Suprapubic skin (tissue), 4 donors: Measurements from ENCODE around the gene CABP2. TPM values are rescaled to one million over a fixed set of nuclear protein-coding genes. Genes with fewer than 3 reads are reported as not detected.

Experiments used
- DNase-seq, 2 donors: peaks; one replicate each; pipeline ENCODE4 v3.0.0-alpha.2; 2019; ENCODE audit warnings: low spot score in 2 of 2
- H3K27ac ChIP-seq: fragments of 200-600 bp; sonication (generic); one replicate; pipeline ENCODE4 v1.5.1; 2019
- H3K27me3 ChIP-seq: fragments of 200-600 bp; sonication (generic); one replicate; pipeline ENCODE4 v1.5.1; 2019
- H3K36me3 ChIP-seq: fragments of 200-600 bp; sonication (generic); one replicate; pipeline ENCODE4 v1.5.1; 2019
- H3K4me1 ChIP-seq: fragments of 200-600 bp; sonication (generic); one replicate; pipeline ENCODE4 v1.5.1; 2019
- H3K4me3 ChIP-seq: fragments of 200-600 bp; sonication (generic); one replicate; pipeline ENCODE4 v1.5.1; 2019; ENCODE audit warnings: mild to moderate bottlenecking
- H3K9me3 ChIP-seq: fragments of 200-600 bp; sonication (generic); one replicate; pipeline ENCODE4 v1.5.1; 2019
- CTCF ChIP-seq, 2 donors: fragments of 200-600 bp in 1 of 2; fragments of 450-650 bp in 1 of 2; sonication (generic) in 1 of 2; IDR thresholded peaks; one replicate each; pipeline ENCODE4 v1.5.1; 2016 to 2019; ENCODE audit warnings: antibody characterized with exemption in 2 of 2, mild to moderate bottlenecking in 1 of 2, moderate library complexity in 1 of 2
- EP300 ChIP-seq: sonication (generic); formaldehyde crosslinking; IDR thresholded peaks from one replicate; pipeline ENCODE4 v1.6.1; 2017; ENCODE audit warnings: antibody characterized with exemption
- POLR2A ChIP-seq, 2 donors: fragments of 450-650 bp; IDR thresholded peaks; one replicate each; pipeline ENCODE4 v1.6.1; 2017; ENCODE audit warnings: antibody characterized with exemption in 2 of 2, mild to moderate bottlenecking in 2 of 2, moderate library complexity in 2 of 2
- POLR2AphosphoS5 ChIP-seq, 3 donors: sonication (generic); formaldehyde crosslinking; IDR thresholded peaks; one replicate each; pipeline ENCODE4 v1.6.1; 2017; ENCODE audit warnings: antibody characterized with exemption in 3 of 3
- WGBS: methylation state at CpG from one replicate; pipeline ENCODE4 v1.1.5; 2018; 5-methylcytosine and 5-hydroxymethylcytosine counted together
- total RNA-seq, 4 donors: library from RNA; depleted of rRNA; stranded (reverse); fragments of >200 nt; gene quantifications; one replicate each; pipeline ENCODE4 v1.1.0, GENCODE V29; 2016

CABP2 gene
- total RNA-seq, 4 donors from 2014 or later: not detected

DNA sequence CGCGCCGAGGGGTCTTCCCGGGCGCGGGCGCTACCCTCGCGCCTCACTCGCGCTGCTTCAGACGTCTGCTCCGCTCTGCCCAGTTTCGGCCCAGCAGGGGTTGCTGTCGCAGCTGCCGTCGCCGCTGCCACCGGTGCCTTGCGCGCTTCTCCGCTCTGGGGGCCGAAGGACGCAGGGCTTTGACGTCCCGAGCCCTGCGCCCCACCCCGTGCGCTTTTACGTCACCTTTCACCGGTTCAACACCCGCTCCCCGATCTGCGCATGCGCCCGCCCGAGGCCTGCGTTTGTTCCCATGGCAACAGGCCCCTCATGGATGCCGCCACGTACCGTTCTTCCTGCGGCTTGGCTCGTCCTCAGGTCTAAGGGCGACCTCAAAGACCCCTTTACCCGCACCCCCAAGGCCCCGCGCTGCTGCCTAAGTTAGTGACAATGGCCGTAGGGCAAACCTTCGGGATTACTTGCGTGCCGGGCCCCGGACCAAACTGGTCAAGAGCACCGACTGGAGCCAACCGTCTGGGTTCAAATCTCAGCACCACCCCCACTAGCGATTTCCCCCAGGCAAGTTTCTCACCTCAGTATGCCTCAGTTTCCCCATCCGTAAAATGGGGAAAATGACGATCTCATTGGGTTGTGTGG is 14.6 kb downstream of the CABP2 start:
- TF ChIP-seq CTCF (IDR thresholded peaks at IDR 0.05) (no peak), EP300 (no peak), POLR2AphosphoS5 (IDR thresholded peaks at IDR 0.05) (peak in 2 of 3 donors; percentile 54 to 62), POLR2A (IDR thresholded peaks at IDR 0.05) (peak in 1 of 2 donors; percentile 33)
- peaks cover 3% of the 10 kb centered on the region for H3K27me3 ChIP-seq
- no peaks in the 10 kb centered on the region for H3K36me3 ChIP-seq
- 1% methylated on average over 27 of the region's 57 CpGs for WGBS
- peak; percentile 99 for DNase-seq
- H3K9me3 ChIP-seq: no peaks in the 10 kb centered on the region
- H3K4me1 ChIP-seq: peaks cover 52% of the 10 kb centered on the region
- peak overlapping the region; percentile 80 for H3K4me3 ChIP-seq
- peak overlapping the region; percentile 95 for H3K27ac ChIP-seq

DNA sequence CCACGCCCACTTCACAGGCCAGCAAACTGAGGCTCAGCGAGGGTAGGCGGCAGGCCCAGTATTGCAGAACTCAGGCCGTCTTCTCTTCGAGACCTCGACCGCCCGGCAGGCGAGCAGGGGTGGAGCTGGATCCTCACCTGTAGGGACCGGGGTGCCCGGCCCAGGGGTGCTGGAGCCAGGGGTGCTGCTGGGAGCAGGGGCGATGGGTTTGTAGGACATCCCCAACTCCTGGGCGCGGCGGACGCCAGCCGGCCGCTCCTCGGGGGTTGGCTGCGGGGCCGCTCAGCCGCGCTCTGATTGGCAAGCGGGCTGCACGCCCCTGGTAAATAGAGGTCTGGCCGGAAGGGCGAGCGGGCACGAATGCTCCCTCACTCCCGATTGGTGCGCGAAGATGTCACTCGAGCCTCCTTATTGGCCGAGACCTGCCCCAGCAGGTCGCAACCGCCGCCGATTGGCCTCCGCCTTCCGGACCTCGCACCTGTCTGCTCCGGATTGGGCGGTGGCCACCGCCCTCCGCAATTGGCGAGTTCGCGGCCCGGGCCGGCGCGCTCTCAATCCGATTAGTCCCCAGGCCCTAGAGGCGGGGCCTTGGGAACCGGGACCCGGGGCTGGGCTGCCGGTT is 15.3 kb downstream of the CABP2 start, which contains the start of gene CDK2AP2:
Gene CDK2AP2, minus strand, starts transcription at position 299 of the 622 bp plus-strand sequence. Its CDS starts 80 bp downstream, at position 219.
- H3K27me3 ChIP-seq: no peaks in the 10 kb centered on the region
- no peaks in the 10 kb centered on the region for H3K36me3 ChIP-seq
- peak within 1 kb of the TSS; percentile 80 for H3K4me3 ChIP-seq
- WGBS: 0% methylated on average over 42 of the region's 57 CpGs
- TF ChIP-seq CTCF (IDR thresholded peaks at IDR 0.05): no peak
- TF ChIP-seq POLR2AphosphoS5 (IDR thresholded peaks at IDR 0.05): peak in 2 of 3 donors; percentile 55 to 68
- peak within 1 kb of the TSS; percentile 95 for H3K27ac ChIP-seq
- peak; percentile 99 for DNase-seq
- H3K4me1 ChIP-seq: peaks cover 53% of the 10 kb centered on the region
- no peaks in the 10 kb centered on the region for H3K9me3 ChIP-seq

GRCh38 chr11:67507242-67507863 is 15.9 kb downstream of the CABP2 start:
- peaks cover 53% of the 10 kb centered on the region for H3K4me1 ChIP-seq
- H3K9me3 ChIP-seq: no peaks in the 10 kb centered on the region
- H3K4me3 ChIP-seq: peak overlapping the region; percentile 80
- H3K36me3 ChIP-seq: no peaks in the 10 kb centered on the region
- no peak for DNase-seq
- H3K27me3 ChIP-seq: no peaks in the 10 kb centered on the region
- 26% methylated on average over 26 of the region's 33 CpGs for WGBS
- peak overlapping the region; percentile 95 for H3K27ac ChIP-seq
- TF ChIP-seq EP300 (no peak), POLR2A (IDR thresholded peaks at IDR 0.05) (no peak), CTCF (IDR thresholded peaks at IDR 0.05) (no peak), POLR2AphosphoS5 (IDR thresholded peaks at IDR 0.05) (no peak)

DNA sequence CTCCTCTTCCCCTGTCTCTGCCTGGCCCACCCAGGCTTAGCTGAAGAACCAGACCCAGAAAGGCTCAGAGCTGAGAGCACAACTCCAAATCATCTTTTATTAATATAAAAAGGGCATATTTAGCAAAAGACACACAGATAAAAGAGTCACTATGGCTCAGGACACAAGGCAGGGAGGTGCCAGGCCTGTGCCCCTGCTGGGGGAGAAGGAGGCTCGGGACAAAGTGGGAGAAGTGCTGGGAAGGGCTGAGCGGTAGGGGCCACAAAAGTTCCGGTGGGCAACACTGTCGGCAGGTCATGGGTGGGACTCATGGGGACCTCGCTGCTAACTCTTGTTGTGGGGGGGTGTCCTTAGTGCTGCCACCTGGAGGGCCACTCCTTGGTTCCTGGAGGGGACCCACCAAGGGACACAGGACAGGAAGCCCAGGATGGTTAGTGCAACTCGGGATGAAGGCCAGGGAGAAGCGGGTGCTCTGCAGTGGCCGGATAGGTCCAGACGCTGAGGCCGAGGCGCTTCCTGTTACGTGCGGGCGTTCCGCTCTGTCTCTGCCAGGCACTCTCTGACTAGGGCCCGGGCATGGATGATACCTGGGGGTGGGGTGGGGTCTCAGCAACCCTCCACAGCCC is 16.7 kb downstream of the CABP2 start:
- TF ChIP-seq POLR2AphosphoS5 (IDR thresholded peaks at IDR 0.05): no peak
- no peak for TF ChIP-seq POLR2A (IDR thresholded peaks at IDR 0.05)
- no peak for TF ChIP-seq EP300
- no peak for TF ChIP-seq CTCF (IDR thresholded peaks at IDR 0.05)
- no peaks in the 10 kb centered on the region for H3K36me3 ChIP-seq
- H3K4me3 ChIP-seq: no peak overlapping the region
- peaks cover 53% of the 10 kb centered on the region for H3K4me1 ChIP-seq
- peak overlapping the region; percentile 84 for H3K27ac ChIP-seq
- peak in 1 of 2 donors; percentile 73 for DNase-seq
- H3K27me3 ChIP-seq: no peaks in the 10 kb centered on the region
- H3K9me3 ChIP-seq: no peaks in the 10 kb centered on the region
- WGBS: 77% methylated on average over 15 of the region's 16 CpGs
